NCI-H69 (cell line): ENCODE results near the gene DKK3.

Experiments
- DNase-seq: peaks from one replicate; lab custom pipeline; 2025; lab: John Stamatoyannopoulos, UW

DKK3 gene

GRCh38 chr11:12029738-12030363 lies 21.4 kb upstream of the DKK3 start:
- DNase-seq = peak; percentile 54

GRCh38 chr11:12029119-12029518 lies 20.7 kb upstream of the DKK3 start:
- no peak for DNase-seq

- DNase-seq = no peak
These were observed 19.9 kb upstream of the DKK3 start for GRCh38 chr11:12028303-12028702.

GRCh38 chr11:12026331-12027211 lies 18.1 kb upstream of the DKK3 start:
- no peak for DNase-seq

GRCh38 chr11:12024254-12024926 lies 16.0 kb upstream of the DKK3 start:
- DNase-seq = no peak

- DNase-seq = no peak
These were observed 14.6 kb upstream of the DKK3 start for GRCh38 chr11:12023015-12023414.

- DNase-seq = no peak
These were observed 12.1 kb upstream of the DKK3 start for GRCh38 chr11:12020546-12020945.

- no peak for DNase-seq
These were observed 11.5 kb upstream of the DKK3 start for GRCh38 chr11:12019866-12020416.

GRCh38 chr11:12019337-12019736 lies 10.9 kb upstream of the DKK3 start:
- DNase-seq = no peak

- no peak for DNase-seq
These were observed 9.5 kb upstream of the DKK3 start for GRCh38 chr11:12017865-12018453.

GRCh38 chr11:12017243-12017678 lies 8.8 kb upstream of the DKK3 start:
- no peak for DNase-seq

GRCh38 chr11:12016246-12016645 lies 7.8 kb upstream of the DKK3 start:
- DNase-seq = no peak

- no peak for DNase-seq
These were observed 7.1 kb upstream of the DKK3 start for GRCh38 chr11:12015486-12015885.

GRCh38 chr11:12013781-12014180 lies 5.4 kb upstream of the DKK3 start:
- no peak for DNase-seq

GRCh38 chr11:12009617-12010321 lies 1.3 kb upstream of the DKK3 start:
- peak; percentile 57 for DNase-seq

GRCh38 chr11:12008790-12009616 lies 577 bp upstream of the DKK3 start:
- peak; percentile 87 for DNase-seq

GRCh38 chr11:12007230-12007593 lies 1.2 kb downstream of the DKK3 start:
- DNase-seq = no peak

- no peak for DNase-seq
These were observed 1.7 kb downstream of the DKK3 start for GRCh38 chr11:12006552-12007229.

GRCh38 chr11:12005476-12005875 lies 3.0 kb downstream of the DKK3 start:
- DNase-seq = peak; percentile 44

GRCh38 chr11:12005061-12005460 lies 3.4 kb downstream of the DKK3 start:
- DNase-seq = no peak
